ENCODE results near the gene CDKN2AIPNL. TPM values are rescaled to one million over a fixed set of nuclear protein-coding genes. Genes with fewer than 3 reads are reported as not detected.

The CDKN2AIPNL gene
- polyA plus RNA-seq, 1 of the 3 experiments (the other 2 are of a cell fraction), result 23.3 TPM

DNA sequence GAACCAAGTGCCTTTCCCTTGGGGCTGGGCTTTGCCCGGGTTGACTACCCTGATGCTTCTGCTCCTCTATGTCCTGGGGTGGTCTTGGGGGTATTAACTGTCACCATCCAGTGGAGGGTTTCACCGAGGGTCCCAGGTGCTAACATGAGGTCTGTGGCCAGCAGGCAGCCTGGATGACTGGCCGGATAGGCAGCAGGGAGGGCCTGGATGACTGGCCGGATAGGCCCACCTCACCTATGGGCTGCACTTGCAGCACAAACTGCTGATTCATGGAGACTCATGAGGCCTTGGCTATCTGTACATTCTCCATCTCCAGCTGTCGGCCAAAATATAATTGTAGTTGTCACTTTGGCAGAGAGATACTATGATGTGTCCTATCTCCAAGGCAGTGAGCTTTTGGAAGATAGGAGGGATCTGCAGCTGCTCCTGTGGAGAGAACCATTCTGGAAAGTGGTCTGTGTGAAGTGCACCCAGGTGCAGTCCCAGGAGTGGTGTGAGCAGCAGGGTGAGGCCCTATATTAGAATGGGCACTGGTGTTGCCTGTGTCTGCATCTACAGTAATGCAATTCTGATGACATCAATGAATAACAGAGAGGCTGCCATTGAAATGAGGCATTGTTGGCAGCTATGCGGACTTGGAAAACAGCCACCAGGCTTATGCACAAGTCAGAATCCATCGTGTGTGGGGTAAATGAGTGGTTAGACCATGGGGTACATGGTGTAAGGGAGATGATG, 26.3 kb upstream of the CDKN2AIPNL start:
- Histone ChIP-seq H3K9me3 (no peaks in the 10 kb centered on the region), H3K4me3 (ENCODE audit: low read depth in 2 of 2, low read length in 1 of 2) (no peak overlapping the region), H3K9ac (peak overlapping the region; percentile 80), H3K27me3 (ENCODE audit: insufficient read depth) (no peaks in the 10 kb centered on the region), H3K36me3 (replicated peaks in 1 of 2; ENCODE audit: control insufficient read depth in 1 of 2, insufficient read depth in 2 of 2, low read length in 1 of 2) (no peaks in the 10 kb centered on the region), H3K27ac (ENCODE audit: low read depth in 2 of 2, low read length in 1 of 2) (peak overlapping the region; percentile 67 to 96; a peak in 3 of 4 replicates), H2AFZ (ENCODE audit: low read depth) (no peak overlapping the region), H3K79me2 (ENCODE audit: insufficient read depth) (no peaks in the 10 kb centered on the region), H3F3A (replicated peaks; ENCODE audit: insufficient read depth) (peaks cover 45% of the 10 kb centered on the region), H3K4me2 (peak overlapping the region; percentile 74), H3K9me2 (no peaks in the 10 kb centered on the region), H3K4me1 (ENCODE audit: control insufficient read depth in 1 of 2, insufficient read depth in 2 of 2, low read depth in 1 of 2, low read length in 1 of 2) (peaks cover 25 to 36% of the 10 kb centered on the region in 2 experiments; a peak in 3 of 4 replicates), H4K20me1 (ENCODE audit: insufficient read depth) (no peaks in the 10 kb centered on the region)
- ChIA-PET POLR2A (no interaction called here), CTCF (no interaction called here)
- DNase-seq, result no peak
- TF ChIP-seq, protein P1, sequence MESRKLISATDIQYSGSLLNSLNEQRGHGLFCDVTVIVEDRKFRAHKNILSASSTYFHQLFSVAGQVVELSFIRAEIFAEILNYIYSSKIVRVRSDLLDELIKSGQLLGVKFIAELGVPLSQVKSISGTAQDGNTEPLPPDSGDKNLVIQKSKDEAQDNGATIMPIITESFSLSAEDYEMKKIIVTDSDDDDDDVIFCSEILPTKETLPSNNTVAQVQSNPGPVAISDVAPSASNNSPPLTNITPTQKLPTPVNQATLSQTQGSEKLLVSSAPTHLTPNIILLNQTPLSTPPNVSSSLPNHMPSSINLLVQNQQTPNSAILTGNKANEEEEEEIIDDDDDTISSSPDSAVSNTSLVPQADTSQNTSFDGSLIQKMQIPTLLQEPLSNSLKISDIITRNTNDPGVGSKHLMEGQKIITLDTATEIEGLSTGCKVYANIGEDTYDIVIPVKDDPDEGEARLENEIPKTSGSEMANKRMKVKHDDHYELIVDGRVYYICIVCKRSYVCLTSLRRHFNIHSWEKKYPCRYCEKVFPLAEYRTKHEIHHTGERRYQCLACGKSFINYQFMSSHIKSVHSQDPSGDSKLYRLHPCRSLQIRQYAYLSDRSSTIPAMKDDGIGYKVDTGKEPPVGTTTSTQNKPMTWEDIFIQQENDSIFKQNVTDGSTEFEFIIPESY (IDR thresholded peaks at IDR 0.05; ENCODE audit: borderline replicate concordance, low read depth), result no peak
- TF ChIP-seq RXRA (IDR thresholded peaks at IDR 0.05; ENCODE audit: borderline replicate concordance, low read depth), result peak; percentile 38; the same call in 1 of the 2 replicates
- TF ChIP-seq POLR2AphosphoS5 (IDR thresholded peaks at IDR 0.05; ENCODE audit: low read depth, low read length), result peak; percentile 29; the same call in 1 of the 2 replicates
- peak; percentile 37; the same call in 1 of the 2 replicates for TF ChIP-seq FOSL2 (IDR thresholded peaks at IDR 0.05; ENCODE audit: borderline replicate concordance, low read depth)
- TF ChIP-seq NFIC (IDR thresholded peaks at IDR 0.05; ENCODE audit: borderline replicate concordance), result peak; percentile 94
- TF ChIP-seq EP300 (IDR thresholded peaks at IDR 0.05; ENCODE audit: borderline replicate concordance in 1 of 2, low read depth in 1 of 2, low read length in 1 of 2), result peak in 1 of 2 experiments; percentile 73; a peak in 1 of 4 replicates
- no peak for TF ChIP-seq SMC3 (IDR thresholded peaks at IDR 0.05; ENCODE audit: low read depth, low read length)
- TF ChIP-seq JUND (IDR thresholded peaks at IDR 0.05), result peak; percentile 43
- peak; percentile 90 for TF ChIP-seq TCF12 (IDR thresholded peaks at IDR 0.05)
- TF ChIP-seq, protein P2, sequence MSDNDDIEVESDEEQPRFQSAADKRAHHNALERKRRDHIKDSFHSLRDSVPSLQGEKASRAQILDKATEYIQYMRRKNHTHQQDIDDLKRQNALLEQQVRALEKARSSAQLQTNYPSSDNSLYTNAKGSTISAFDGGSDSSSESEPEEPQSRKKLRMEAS (IDR thresholded peaks at IDR 0.05; ENCODE audit: low read depth), result peak; percentile 39
- TF ChIP-seq YY1 (IDR thresholded peaks at IDR 0.05; ENCODE audit: low read depth), result 0 out of 2 replicates have a peak, but pooled peaks have one; percentile 29
- no peak for TF ChIP-seq EZH2phosphoT487 (IDR thresholded peaks at IDR 0.05; ENCODE audit: borderline replicate concordance, low read depth)
- no peak for TF ChIP-seq RFX5 (IDR thresholded peaks at IDR 0.05; ENCODE audit: low read length)
- TF ChIP-seq, protein P3, sequence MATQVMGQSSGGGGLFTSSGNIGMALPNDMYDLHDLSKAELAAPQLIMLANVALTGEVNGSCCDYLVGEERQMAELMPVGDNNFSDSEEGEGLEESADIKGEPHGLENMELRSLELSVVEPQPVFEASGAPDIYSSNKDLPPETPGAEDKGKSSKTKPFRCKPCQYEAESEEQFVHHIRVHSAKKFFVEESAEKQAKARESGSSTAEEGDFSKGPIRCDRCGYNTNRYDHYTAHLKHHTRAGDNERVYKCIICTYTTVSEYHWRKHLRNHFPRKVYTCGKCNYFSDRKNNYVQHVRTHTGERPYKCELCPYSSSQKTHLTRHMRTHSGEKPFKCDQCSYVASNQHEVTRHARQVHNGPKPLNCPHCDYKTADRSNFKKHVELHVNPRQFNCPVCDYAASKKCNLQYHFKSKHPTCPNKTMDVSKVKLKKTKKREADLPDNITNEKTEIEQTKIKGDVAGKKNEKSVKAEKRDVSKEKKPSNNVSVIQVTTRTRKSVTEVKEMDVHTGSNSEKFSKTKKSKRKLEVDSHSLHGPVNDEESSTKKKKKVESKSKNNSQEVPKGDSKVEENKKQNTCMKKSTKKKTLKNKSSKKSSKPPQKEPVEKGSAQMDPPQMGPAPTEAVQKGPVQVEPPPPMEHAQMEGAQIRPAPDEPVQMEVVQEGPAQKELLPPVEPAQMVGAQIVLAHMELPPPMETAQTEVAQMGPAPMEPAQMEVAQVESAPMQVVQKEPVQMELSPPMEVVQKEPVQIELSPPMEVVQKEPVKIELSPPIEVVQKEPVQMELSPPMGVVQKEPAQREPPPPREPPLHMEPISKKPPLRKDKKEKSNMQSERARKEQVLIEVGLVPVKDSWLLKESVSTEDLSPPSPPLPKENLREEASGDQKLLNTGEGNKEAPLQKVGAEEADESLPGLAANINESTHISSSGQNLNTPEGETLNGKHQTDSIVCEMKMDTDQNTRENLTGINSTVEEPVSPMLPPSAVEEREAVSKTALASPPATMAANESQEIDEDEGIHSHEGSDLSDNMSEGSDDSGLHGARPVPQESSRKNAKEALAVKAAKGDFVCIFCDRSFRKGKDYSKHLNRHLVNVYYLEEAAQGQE (IDR thresholded peaks at IDR 0.05; ENCODE audit: low read depth, low read length), result no peak
- TF ChIP-seq, protein P4, sequence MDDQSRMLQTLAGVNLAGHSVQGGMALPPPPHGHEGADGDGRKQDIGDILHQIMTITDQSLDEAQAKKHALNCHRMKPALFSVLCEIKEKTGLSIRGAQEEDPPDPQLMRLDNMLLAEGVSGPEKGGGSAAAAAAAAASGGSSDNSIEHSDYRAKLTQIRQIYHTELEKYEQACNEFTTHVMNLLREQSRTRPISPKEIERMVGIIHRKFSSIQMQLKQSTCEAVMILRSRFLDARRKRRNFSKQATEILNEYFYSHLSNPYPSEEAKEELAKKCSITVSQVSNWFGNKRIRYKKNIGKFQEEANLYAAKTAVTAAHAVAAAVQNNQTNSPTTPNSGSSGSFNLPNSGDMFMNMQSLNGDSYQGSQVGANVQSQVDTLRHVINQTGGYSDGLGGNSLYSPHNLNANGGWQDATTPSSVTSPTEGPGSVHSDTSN (IDR thresholded peaks at IDR 0.05), result peak; percentile 92
- TF ChIP-seq TEAD4 (IDR thresholded peaks at IDR 0.05; ENCODE audit: borderline replicate concordance, insufficient read depth), result peak; percentile 53; the same call in 1 of the 2 replicates
- 18% methylated on average over 4 of the region's 7 CpGs for WGBS (ENCODE audit: low lambda C conversion rate)

Measured in SK-N-SH (cell line).